ENCODE measurements around the gene HNRNPR. TPM values are rescaled to one million over a fixed set of nuclear protein-coding genes. Genes with fewer than 3 reads are reported as not detected.

Gene HNRNPR
- total RNA-seq, 2 experiments from 2014 or later: 190 to 203 TPM

GRCh38 chr1:23356471-23357137 lies 12.5 kb upstream of the HNRNPR start:
- Mint-ChIP-seq H3K27ac (no peak overlapping the region), H3K27me3 (no peaks in the 10 kb centered on the region), H3K4me1 (ENCODE audit: low read depth) (peaks cover 5% of the 10 kb centered on the region), H3K36me3 (ENCODE audit: low read depth) (peaks cover 33% of the 10 kb centered on the region), H3K9me3 (peaks cover 25% of the 10 kb centered on the region), H3K4me3 (no peak overlapping the region)
- no peak for DNase-seq
- ChIA-PET CTCF (interaction anchor here (1.4 to 1.9 kb wide), 2 partner anchors 12 to 47 kb away, joined by 3 to 7 read pairs; partner anchors contain the start of gene HNRNPR), POLR2A (interaction anchor here (1.1 to 3.4 kb wide), 3 partner anchors 11 to 15 kb away, joined by 4 to 19 read pairs (median 4); partner anchors contain the start of gene HNRNPR)
- intact Hi-C loops (cut with micrococcal nuclease): no loop called here
- no peak for ATAC-seq
- TF ChIP-seq, protein P1, sequence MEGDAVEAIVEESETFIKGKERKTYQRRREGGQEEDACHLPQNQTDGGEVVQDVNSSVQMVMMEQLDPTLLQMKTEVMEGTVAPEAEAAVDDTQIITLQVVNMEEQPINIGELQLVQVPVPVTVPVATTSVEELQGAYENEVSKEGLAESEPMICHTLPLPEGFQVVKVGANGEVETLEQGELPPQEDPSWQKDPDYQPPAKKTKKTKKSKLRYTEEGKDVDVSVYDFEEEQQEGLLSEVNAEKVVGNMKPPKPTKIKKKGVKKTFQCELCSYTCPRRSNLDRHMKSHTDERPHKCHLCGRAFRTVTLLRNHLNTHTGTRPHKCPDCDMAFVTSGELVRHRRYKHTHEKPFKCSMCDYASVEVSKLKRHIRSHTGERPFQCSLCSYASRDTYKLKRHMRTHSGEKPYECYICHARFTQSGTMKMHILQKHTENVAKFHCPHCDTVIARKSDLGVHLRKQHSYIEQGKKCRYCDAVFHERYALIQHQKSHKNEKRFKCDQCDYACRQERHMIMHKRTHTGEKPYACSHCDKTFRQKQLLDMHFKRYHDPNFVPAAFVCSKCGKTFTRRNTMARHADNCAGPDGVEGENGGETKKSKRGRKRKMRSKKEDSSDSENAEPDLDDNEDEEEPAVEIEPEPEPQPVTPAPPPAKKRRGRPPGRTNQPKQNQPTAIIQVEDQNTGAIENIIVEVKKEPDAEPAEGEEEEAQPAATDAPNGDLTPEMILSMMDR (IDR thresholded peaks at IDR 0.05): no peak

GRCh38 chr1:23354245-23354644 lies 10.2 kb upstream of the HNRNPR start:
- Mint-ChIP-seq H3K4me1 (ENCODE audit: low read depth) (peaks cover 5% of the 10 kb centered on the region), H3K27ac (no peak overlapping the region), H3K9me3 (peaks cover 3% of the 10 kb centered on the region), H3K27me3 (no peaks in the 10 kb centered on the region), H3K36me3 (ENCODE audit: low read depth) (peaks cover 10% of the 10 kb centered on the region), H3K4me3 (no peak overlapping the region)
- ATAC-seq (peak; percentile 66), DNase-seq (peak; percentile 55)
- CTCF ChIA-PET: interaction anchor here (0.9 to 3.2 kb wide), 3 partner anchors 12 to 283 kb away, joined by 3 to 13 read pairs (median 4); no protein-coding TSS in a partner anchor
- POLR2A ChIA-PET: interaction anchor here (2.1 kb wide), 1 partner anchor 10 kb away, joined by 8 read pairs; the partner anchor contains the start of gene HNRNPR
- TF ChIP-seq, protein P1 (IDR thresholded peaks at IDR 0.05): no peak
- intact Hi-C loops (cut with micrococcal nuclease): no loop called here

DNA sequence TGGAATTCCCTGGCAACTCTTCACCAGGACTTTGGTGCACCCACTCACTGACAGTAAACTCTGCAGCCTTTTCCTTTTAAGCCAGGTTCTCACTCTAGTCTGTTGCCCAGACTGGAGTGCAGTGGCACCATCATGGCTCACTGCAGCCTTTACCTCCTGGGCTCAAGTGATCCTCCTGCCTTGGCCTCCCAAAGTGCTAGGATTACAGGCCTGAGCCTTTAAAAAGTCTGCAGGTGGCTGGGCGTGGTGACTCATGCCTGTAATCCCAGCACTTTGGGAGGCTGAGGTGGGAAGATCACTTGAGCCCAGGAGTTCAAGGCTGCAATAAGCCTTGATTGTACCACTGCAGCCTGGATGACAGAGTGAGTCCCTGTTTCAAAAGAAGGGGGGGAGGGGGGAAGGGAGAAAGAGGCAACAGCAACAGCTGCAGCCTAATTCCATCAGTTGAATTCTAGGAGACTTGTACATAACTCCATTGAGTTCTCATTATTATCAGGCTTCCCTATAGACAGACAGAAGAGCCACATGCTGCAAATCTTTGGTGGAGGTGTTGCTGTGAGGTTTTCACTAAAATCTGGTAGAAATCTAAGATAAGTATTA lies 8.1 kb upstream of the HNRNPR start:
- POLR2A ChIA-PET: interaction anchor here (2.1 kb wide), 1 partner anchor 8 kb away, joined by 8 read pairs; the partner anchor contains the start of gene HNRNPR
- Mint-ChIP-seq H3K27me3 (no peaks in the 10 kb centered on the region), H3K9me3 (no peaks in the 10 kb centered on the region), H3K27ac (no peak overlapping the region), H3K4me1 (ENCODE audit: low read depth) (peaks cover 5% of the 10 kb centered on the region), H3K4me3 (no peak overlapping the region), H3K36me3 (ENCODE audit: low read depth) (peaks cover 2% of the 10 kb centered on the region)
- DNase-seq (no peak), ATAC-seq (no peak)
- TF ChIP-seq, protein P1 (IDR thresholded peaks at IDR 0.05): no peak
- CTCF ChIA-PET: no interaction called here
- intact Hi-C loops (cut with micrococcal nuclease): no loop called here

DNA sequence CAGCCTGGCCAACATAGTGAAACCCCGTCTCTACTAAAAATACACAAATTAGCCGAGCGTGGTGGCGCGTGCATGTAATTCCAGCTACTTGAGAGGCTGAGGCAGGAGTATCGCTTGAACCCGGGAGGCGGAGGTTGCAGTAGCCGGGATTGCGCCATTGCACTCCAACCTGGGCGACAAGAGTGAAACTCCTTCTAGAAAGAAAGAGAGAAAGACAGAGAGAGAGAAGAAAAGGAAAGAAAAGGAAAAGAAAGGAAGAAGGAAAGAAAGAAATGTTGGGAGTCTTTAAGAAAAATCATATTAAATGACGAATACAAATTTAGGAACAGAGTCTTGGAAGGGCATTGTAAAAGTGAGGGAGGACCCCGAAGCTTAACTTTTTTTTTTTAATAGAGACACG lies 1.8 kb upstream of the HNRNPR start:
- Mint-ChIP-seq H3K4me3 (peak overlapping the region; percentile 24), H3K36me3 (ENCODE audit: low read depth) (peaks cover 19% of the 10 kb centered on the region), H3K27me3 (no peaks in the 10 kb centered on the region), H3K4me1 (ENCODE audit: low read depth) (peaks cover 22% of the 10 kb centered on the region), H3K27ac (no peak overlapping the region), H3K9me3 (no peaks in the 10 kb centered on the region)
- intact Hi-C loops (cut with micrococcal nuclease): loop anchor here (2.0 kb wide), 1 partner anchor 23 kb away; the partner anchor contains the start of gene ZNF436
- ChIA-PET CTCF (interaction anchor here (0.9 kb wide), 1 partner anchor 56 kb away, joined by 3 read pairs; no protein-coding TSS in a partner anchor), POLR2A (interaction anchor here (0.6 to 4.2 kb wide), 4 partner anchors 11 to 135 kb away, joined by 3 to 44 read pairs (median 11); partner anchors contain the start of gene ZNF436)
- no peak for ATAC-seq
- TF ChIP-seq, protein P1 (IDR thresholded peaks at IDR 0.05): no peak
- no peak for DNase-seq

Data from activated CD8-positive, alpha-beta T cell treated with anti-CD3 and anti-CD28 coated beads for 36 hours (primary cell).